Activated T-cell treated with anti-CD3 and anti-CD28 coated beads for 1 hour (primary cell): ENCODE measurements around the gene SNAI1.
"Not testable (repeated sequence)": the region's sequence is repeated elsewhere in the genome, so short reads cannot be mapped to it uniquely, and the experiment has no call there.

ENCODE experiments used
- DNase-seq: peaks from one replicate; pipeline ENCODE4 v3.0.0-alpha.2; 2020; ENCODE audit warnings: low read depth

The SNAI1 gene

DNA sequence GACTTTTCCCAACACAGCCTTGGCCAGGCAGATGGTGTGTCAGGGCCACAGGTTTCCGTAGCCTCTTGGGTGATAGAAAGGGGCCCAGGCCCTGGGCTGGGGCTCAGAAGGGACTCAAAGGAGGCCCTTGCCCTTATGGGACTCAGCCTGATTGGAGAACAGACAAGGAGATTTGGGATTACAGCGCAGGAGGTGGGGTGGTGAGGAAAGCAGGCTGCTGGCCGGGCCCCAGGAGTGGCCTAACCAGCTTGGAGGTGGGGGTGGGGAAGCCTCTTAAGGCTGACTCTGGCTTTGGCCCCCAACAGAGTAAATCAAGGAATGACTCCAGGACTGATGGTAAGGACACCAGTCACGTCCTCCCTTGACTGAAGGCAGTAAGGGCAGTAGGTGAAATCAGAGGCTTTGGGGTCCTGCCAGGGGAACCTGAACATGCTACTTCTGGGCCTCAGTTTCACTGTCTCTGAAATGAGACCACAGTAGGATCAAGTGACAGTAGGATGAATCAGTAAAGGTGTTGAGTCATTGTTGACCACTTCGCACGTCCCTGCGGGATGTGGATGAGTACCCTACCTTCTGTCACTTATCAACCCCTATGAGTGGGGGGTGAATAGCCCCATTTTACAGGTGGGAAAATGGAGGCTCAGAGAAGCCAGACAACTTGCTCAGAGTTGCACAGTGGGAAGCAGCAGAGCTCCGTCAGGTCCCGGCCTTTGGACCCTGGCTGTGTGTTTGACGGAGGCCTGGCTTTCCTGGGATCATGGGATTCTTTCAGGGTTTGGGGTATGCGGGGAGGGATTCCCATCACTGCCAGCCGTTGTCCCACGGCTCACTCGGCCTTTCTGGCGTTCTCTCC lies 4.5 kb downstream of the SNAI1 start:
- no peak for DNase-seq

DNA sequence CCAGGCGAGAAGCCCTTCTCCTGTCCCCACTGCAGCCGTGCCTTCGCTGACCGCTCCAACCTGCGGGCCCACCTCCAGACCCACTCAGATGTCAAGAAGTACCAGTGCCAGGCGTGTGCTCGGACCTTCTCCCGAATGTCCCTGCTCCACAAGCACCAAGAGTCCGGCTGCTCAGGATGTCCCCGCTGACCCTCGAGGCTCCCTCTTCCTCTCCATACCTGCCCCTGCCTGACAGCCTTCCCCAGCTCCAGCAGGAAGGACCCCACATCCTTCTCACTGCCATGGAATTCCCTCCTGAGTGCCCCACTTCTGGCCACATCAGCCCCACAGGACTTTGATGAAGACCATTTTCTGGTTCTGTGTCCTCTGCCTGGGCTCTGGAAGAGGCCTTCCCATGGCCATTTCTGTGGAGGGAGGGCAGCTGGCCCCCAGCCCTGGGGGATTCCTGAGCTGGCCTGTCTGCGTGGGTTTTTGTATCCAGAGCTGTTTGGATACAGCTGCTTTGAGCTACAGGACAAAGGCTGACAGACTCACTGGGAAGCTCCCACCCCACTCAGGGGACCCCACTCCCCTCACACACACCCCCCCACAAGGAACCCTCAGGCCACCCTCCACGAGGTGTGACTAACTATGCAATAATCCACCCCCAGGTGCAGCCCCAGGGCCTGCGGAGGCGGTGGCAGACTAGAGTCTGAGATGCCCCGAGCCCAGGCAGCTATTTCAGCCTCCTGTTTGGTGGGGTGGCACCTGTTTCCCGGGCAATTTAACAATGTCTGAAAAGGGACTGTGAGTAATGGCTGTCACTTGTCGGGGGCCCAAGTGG lies 5.3 kb downstream of the SNAI1 start:
- DNase-seq: no peak

DNA sequence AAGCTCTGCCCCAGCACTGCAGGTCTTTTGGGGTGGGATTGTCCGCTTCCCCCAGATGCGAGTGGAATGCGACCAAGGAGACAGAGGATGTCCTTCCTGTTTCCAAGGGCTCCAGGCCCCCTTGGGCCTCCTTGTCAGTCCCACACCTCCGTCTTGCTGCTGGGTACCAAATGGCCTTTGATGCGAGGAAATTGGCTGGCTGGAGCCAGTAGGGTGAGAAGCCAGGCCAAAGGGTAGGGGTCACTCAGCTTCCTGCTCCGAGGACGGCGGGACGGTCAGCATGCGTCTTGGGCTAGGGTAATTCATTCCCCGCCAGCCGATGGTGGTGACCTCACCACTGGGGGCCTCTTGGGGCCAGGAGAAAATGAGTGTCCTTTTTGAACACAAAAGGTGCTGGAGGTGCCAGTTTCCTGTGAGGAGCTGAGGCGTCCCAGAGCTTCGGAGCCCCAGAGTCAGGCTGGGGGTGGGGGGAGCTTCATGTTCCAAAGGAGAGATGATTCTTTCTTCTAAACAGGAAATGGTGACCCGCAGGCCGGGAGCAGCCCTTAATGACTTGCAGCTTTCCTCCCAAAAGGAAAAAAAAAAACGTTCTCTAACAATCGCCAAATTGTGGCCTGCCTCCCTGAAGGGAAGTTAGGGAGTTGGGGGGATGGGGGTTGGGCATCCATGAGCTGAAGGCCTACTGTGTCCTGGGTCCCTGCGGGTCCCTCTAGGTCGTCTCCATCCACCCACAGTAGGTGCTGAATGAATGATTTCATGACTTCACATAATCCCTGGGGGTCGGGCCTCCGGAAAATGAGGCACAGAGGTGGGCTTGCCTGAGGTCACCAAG lies 6.7 kb downstream of the SNAI1 start:
- no peak for DNase-seq

DNA sequence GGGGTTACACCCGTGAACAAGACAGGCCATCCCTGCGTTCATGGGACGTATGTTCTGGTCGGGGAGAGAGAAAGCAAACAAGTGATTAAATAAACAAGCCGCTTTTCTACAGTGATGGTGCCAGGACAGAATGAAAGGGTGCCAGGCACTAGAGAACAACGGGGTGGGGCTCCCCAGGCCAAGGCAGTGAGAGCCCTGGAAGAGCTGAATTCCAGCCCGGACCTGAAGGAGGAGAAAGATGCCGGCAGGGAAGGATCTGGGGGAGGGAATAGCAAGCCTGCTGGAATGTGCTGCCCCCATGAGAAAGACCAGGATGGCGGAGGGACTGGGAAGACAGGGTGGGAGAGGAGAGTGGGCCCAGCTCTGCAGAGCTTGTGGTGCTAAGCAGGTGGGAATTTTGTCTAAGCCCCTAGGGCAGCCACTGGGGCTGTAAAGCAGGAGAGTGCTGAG lies 7.5 kb downstream of the SNAI1 start:
- DNase-seq: no peak

DNA sequence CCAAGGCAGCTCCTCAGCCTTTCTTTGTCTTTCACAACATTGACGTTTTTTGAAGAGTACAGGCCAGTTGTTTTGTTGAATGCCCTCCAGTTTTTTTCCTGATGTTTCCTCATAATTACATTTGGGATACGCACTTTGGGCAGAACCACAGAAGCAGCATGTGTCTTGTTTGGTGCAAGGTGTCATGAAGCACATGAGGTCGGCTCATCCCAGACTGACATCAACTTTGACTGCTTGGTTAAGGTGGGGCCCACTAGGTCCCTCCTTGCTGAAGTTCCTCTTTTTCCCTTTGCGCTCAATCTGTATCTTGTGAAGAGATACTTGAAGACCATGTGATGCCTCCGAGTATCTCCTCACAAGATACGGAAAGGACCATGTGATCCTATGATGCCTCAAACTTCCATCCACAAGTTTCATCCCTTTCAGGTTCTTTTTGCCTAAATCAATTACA lies 10.5 kb downstream of the SNAI1 start:
- no peak for DNase-seq

DNA sequence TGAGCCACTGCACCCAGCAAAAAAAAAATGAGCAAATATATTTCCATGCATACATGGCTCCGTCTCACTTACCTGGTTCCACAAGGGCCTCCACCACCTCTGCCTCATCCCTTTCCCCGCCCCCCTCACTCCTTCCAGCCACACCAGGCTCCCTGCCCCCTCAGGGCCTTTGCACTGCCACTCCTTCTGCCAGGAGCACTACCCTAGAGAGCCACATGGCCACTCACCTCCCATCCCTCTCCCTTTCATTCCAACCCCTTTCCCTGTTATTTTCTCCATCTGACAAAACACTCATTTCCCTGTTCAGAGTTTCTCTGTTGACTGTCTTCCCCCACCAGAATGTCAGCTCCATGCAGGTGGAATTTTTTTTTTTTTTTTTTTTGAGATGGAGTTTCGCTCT lies 12.8 kb downstream of the SNAI1 start:
- no peak for DNase-seq

DNA sequence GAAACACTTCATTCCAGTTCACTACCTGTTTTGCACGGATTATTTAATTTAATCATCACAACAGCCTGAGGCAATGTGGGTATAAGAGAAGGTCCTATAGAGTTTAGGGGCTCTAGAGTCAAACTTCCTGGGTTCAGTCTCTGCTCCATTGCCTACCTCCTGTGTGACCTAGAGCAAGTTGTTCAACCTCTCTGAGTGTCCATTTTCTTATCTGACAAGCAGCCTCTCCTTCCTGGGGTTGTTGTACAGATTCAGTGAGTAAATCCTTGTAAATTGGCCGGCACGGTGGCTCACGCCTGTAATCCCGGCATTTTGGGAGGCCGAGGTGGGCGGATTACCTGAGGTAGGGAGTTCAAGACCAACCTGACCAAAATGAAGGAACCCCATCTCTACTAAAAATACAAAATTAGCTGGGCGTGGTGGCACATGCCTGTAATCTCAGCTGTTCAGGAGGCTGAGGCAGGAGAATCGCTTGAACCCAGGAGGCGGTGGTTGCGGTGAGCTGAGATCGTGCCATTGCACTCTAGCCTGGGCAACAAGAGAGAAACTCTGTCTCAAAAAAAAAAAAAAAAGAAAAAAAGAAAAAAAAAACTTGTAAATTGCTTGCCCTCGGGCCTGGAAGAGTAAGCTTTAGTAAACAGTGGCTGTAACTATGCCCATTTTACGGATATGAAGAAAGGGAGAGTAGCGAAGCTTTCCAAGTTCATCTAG lies 15.9 kb downstream of the SNAI1 start:
- DNase-seq: not testable (repeated sequence)

DNA sequence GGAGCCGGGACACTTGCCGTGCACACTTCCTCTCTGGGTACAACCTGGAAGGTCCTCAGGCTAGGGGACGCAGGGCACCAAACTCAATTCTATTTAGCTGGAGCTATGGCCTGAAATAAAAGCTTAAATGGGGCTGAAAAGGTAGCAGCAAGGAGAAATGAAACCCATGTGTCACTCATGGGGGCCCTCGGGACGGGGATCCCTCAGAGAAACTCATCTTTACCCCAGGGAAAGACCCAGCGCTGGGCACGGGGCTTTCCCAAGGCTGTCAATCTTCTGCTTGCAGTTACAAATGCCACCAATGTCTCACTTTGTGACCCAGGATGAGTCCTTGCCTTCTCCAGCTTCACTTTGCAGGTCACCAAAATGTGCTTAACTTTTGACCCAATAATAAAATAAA lies 16.5 kb downstream of the SNAI1 start:
- no peak for DNase-seq

DNA sequence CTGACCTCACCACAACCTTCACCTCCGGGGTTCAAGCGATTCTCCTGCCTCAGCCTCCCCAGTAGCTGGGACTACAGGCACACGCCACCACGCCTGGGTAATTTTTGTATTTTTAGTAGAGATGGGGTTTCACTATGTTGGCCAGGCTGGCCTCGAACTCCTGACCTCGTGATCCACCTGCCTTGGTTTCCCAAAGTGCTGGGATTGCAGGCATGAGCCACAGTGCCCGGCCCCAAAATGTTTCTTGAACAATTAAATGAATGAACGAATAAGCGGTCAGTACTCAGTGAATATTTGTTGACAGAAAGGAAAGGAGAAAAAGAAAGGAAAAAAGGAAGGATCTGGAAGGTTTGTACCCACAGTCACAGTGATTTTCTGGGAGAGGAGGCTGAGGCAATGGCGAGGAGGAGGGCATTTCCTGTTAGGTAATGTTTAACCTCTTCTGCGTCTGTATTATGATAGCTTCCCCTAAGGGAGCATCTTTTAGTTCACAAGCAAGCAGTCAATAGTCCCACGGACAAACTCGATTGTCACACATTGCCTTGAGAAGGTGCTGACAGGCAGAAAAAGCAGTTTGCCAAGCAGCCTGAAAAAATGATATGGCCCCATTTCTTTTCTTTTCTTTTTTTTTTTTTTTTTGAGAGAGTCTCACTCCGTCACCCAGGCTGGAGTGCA lies 17.9 kb downstream of the SNAI1 start:
- not testable (repeated sequence) for DNase-seq

DNA sequence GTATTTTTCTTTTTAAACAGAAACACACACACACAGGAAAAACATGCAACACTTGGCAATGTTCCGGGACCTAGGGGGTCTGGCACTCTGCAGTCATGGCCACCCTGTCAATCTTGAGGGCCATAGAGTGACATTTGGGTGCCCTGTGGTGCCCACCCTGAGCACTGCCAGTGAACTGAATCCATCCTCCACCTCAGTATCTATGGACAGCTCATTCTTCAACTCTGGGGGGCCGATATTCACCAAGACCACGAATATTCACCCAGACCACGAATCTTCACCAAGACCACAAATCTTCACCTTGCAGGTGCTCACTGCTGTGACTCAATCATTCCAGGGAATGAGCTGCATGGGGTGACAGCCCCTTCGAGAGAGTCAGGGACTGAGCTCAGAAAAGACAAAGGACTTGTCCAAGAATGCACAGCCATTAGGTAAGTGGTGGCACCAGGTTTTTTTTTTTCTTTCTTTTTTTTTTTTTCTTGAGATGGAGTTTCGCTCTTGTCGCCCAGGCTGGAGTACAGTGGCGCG lies 19.1 kb downstream of the SNAI1 start:
- no peak for DNase-seq

DNA sequence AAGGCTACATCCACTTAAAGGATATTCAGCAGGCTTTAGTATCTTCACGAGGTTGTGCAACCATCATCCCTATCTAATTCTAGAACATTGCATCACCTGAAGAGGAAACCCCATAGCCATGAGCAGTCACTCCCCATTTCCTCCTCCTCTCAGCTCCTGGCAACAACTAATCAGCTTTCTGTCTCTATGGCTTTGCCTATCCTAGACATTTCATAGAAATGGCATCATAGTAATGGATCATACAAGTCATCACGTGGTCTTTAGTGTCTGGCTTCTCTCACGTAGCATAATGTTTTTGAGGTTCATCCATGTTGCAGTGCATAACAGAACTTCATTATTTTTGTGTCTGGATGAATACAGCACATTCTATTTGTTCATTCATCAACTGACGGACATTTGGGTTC lies 20.5 kb downstream of the SNAI1 start:
- DNase-seq: no peak

DNA sequence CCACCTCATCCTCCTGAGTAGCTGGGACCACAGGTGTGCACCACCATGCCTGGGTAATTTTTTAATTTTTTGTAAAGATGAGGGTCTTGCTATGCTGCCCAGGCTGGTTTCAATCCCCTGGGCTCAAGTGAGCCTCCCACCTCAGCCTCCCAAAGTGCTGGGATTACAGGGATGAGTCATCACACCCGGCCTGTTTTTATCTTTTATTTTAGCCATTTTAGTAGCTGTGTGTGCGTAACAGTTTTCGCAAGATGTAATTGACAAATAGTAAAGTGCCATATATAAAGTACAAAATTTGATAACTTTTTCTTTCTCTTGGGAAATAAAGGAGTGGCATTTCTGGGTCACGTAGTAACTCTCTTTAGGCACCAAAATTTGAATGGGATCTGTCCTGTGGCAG lies 21.4 kb downstream of the SNAI1 start:
- no peak for DNase-seq

DNA sequence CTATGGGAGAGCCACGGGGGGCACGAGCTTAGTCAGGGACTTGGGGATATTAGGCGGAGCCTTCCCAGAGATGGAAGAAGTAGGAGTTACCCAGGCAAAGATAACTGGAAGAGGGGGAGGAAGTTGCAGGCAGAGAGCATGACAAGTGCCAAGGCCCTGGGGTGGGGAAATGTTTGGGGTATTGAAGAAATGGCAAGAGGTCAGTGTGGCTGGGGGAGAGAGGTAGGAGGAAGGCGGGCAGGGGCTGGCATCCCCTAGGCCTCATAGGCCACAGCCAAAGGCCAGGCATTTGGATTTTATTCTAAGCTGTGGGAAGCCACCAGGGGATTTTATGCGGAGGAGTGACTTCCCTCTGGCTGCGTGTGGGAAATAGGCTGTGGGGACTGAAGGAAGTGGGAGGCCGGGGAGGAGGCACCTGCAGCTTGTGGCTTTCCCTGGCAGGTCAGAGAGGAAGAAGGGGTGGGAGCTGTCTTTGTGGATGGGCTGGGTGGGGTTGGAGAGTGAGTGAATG lies 22.7 kb downstream of the SNAI1 start:
- DNase-seq: no peak

DNA sequence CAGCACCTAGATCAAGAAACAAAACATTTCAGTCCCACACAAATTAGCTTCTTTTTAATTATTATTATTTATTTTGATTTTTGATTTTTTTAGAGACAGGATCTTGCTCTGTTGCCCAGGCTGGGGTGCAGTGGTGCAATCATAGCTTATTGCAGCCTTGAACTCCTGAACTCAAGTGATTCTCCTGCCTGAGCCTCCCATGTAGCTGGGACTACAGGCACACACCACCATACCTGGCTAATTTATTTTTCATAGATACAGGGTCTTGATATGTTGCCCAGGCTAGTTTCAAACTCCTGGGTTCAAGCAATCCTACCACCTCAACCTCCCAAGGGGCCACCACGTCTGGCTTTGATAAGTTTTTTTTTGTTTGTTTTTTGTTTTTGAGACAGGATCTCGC lies 24.6 kb downstream of the SNAI1 start:
- DNase-seq: no peak

DNA sequence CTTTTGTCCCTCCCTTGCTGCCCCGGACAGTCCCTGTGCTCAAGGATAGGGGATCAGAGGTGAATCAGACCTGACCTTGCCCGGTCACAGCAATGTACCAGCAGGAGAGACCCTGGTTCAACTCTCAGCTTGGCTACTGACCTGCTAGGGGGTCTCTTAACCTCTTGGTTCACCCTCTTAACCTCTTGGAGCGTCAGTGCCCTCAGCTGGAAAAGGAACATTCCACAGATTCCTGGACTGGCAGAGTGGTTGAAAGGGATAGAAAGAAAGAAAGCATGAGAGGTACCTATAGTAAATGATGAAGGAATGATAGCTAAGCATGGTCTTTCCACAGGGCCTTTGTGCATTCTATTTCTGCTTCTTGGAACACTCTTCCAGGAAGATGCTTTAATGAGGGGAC lies 25.2 kb downstream of the SNAI1 start:
- no peak for DNase-seq

DNA sequence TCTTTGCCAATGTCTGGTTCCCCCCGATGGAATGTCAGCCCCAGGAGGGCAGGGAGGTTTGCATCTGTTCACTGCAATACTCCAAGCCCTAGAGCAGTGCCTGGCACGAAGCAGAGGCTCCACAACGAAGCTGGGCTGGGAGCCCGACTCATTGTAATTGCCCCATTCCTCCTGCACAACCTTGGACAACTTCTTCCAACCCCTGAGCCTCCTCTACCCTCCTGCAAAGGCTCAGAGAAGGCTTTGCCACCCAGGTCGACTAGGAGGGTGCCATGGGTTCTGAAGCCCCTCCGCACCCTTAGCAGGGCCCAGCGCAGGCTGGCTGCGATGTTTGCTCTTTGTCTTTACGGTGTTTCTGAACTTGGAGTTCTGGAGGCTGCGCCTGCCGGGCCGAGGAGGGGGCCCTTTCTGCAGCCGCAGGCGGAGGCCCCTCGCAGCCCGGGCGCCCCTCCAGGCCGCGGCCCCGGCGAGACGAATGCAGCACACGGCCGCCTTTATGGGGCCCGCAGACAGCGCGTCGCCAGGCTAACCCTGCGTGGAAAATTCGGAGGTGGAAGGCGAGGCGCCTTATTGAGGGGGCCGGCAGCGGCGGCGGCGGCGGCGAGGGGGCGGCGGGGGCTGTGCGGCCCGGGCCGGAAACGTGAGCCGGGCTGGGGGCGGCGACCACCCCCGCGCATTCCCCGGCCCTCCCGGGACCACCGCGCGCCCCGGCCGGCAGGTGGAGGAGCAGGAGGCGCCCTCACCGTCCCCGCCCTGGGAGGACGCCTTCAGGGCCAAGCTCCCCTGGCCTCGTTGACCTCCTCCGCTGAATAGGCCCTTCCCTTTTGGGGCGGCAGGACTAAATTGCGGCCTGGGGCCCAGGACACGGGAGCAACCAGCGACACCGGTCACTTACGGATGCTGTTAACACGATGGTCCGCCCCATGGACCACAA lies 27.0 kb downstream of the SNAI1 start:
- DNase-seq: no peak

DNA sequence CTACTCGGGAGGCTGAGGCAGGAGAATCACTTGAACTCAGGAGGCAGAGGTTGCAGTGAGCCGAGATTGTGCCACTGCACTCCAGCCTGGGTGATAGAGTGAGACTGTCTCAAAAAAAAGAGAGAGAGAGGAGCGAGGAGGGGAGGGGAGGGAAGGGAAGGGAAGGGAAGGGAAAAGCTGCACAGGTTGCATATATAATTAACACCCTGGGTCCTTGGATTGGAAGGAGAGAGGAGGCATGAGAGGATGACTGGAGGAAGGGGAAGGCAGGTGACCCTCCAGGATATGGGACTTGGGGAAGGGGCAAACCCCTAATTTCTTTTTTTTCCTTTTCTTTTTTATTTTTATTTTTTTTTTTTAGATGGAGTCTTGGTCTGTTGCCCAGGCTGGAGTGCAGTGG lies 28.8 kb downstream of the SNAI1 start:
- not testable (repeated sequence) for DNase-seq

DNA sequence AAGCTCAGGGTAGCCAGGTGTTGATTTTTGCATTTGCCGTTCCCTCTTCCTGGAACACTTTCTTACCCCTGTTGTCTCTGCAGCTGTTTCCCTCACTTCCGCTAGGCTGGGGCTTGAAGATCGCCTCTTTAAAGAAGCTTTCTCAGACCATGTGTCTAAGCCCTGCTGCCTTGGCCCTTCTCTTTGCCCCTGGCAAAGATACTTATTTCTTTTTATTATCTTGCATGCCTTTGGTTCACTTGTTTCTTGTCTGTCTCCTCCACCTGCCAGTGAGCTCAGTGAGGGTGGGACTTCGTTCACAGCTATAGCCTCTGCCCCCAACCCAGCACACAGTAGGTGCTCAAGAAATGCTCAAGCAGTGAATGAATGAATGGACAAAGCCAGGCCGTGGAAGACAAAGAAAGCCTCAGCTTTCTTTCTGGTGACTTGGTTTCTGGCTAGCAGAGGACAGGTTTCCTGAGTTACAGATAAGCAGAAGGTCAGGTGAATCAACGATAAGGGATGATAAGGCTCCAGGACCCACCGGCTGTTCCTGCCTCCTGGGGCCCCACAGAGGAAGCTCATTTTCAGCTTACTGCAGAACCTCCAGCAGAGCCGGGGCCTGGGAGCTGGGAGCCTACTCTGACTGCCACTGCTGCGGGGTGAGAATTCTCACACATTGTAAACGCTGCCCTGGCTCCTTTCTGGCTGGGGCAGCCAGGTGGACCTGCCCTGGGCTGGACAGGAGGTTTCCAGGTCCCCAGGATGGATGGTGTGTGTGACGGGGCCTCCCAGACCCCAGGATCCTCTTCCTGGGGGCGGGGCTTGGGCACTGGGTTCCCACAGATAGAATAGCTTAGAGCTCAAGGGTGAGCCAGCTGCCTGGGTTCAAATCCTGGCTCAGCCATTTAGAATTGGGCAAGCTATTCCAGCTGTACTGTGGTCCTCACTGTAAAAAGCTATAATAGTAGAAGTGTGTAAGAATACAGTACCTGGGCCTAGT lies 29.8 kb downstream of the SNAI1 start:
- DNase-seq: no peak
